ENCODE measurements around the gene DRC7. TPM values are rescaled to one million over a fixed set of nuclear protein-coding genes. Genes with fewer than 3 reads are reported as not detected.

Gene DRC7
- polyA plus RNA-seq, 1 of the 3 experiments (the other 2 are of a cell fraction), result 0.58 TPM

GRCh38 chr16:57724531-57724930, 29.9 kb downstream of the DRC7 start:
- H3K27me3 ChIP-seq (ENCODE audit: insufficient read depth), result no peaks in the 10 kb centered on the region; the same call in 1 of the 2 replicates
- peaks cover 0 to 7% of the 10 kb centered on the region in 2 experiments; a peak in 1 of 4 replicates for H3K4me1 ChIP-seq (ENCODE audit: control insufficient read depth in 1 of 2, insufficient read depth in 2 of 2, low read depth in 1 of 2, low read length in 1 of 2)
- CTCF ChIA-PET, result interaction anchor here (0.6 to 1.5 kb wide), 3 partner anchors 148 to 196 kb away, joined by 3 to 6 read pairs (median 3); no protein-coding TSS in a partner anchor
- H3K9me2 ChIP-seq, result no peaks in the 10 kb centered on the region
- no peak overlapping the region for H3K9ac ChIP-seq
- no peak overlapping the region for H2AFZ ChIP-seq (ENCODE audit: low read depth)
- H3K4me2 ChIP-seq, result no peak overlapping the region
- TF ChIP-seq FOXJ3 (CRISPR knock-in tag; IDR thresholded peaks at IDR 0.05) (no peak), CTCF (IDR thresholded peaks at IDR 0.05) (no peak), GATA2 (CRISPR knock-in tag; IDR thresholded peaks at IDR 0.05) (no peak), TEAD4 (IDR thresholded peaks at IDR 0.05; ENCODE audit: borderline replicate concordance, insufficient read depth) (no peak), CHD2 (IDR thresholded peaks at IDR 0.05; ENCODE audit: low read length, partially characterized antibody) (no peak), FOXM1 (IDR thresholded peaks at IDR 0.05; ENCODE audit: low read depth) (no peak), JUND (IDR thresholded peaks at IDR 0.05) (no peak), RFX5 (IDR thresholded peaks at IDR 0.05; ENCODE audit: low read length) (no peak), USF2 (IDR thresholded peaks at IDR 0.05; ENCODE audit: borderline replicate concordance, low read depth, low read length) (no peak), NFIC (IDR thresholded peaks at IDR 0.05; ENCODE audit: borderline replicate concordance) (no peak), IRF3 (IDR thresholded peaks at IDR 0.05; ENCODE audit: low read depth, low read length) (no peak), FOSL2 (IDR thresholded peaks at IDR 0.05; ENCODE audit: borderline replicate concordance, low read depth) (no peak), YY1 (IDR thresholded peaks at IDR 0.05; ENCODE audit: low read depth) (no peak), SMC3 (IDR thresholded peaks at IDR 0.05; ENCODE audit: low read depth, low read length) (no peak), MAX (IDR thresholded peaks at IDR 0.05; ENCODE audit: low read depth) (no peak), TCF12 (IDR thresholded peaks at IDR 0.05) (no peak), EP300 (IDR thresholded peaks at IDR 0.05; ENCODE audit: borderline replicate concordance in 1 of 2, low read depth in 1 of 2, low read length in 1 of 2) (no peak), POLR2AphosphoS5 (IDR thresholded peaks at IDR 0.05; ENCODE audit: low read depth, low read length) (no peak), EZH2phosphoT487 (IDR thresholded peaks at IDR 0.05; ENCODE audit: borderline replicate concordance, low read depth) (no peak), RCOR1 (IDR thresholded peaks at IDR 0.05; ENCODE audit: low read length) (no peak)
- H4K20me1 ChIP-seq (ENCODE audit: insufficient read depth), result no peaks in the 10 kb centered on the region
- WGBS (ENCODE audit: low lambda C conversion rate), result 88% methylated on average over 15 of the region's 15 CpGs
- DNase-seq, result no peak
- no peaks in the 10 kb centered on the region for H3K9me3 ChIP-seq
- no peak overlapping the region for H3K4me3 ChIP-seq (ENCODE audit: low read depth in 2 of 2, low read length in 1 of 2)
- no peaks in the 10 kb centered on the region for H3F3A ChIP-seq (replicated peaks; ENCODE audit: insufficient read depth)
- no peaks in the 10 kb centered on the region for H3K79me2 ChIP-seq (ENCODE audit: insufficient read depth)
- H3K36me3 ChIP-seq (replicated peaks in 1 of 2; ENCODE audit: control insufficient read depth in 1 of 2, insufficient read depth in 2 of 2, low read length in 1 of 2), result no peaks in the 10 kb centered on the region
- POLR2A ChIA-PET, result no interaction called here
- no peak overlapping the region for H3K27ac ChIP-seq (ENCODE audit: low read depth in 2 of 2, low read length in 1 of 2)
